Panc1 (cell line): ENCODE measurements around the gene NR1I3. TPM values are rescaled to one million over a fixed set of nuclear protein-coding genes. Genes with fewer than 3 reads are reported as not detected.

Experiments used
- ATAC-seq: fragments of 200-7000 bp; cut with Tn5 transposase; 2 replicates; pipeline ENCODE4 v1.9.1; 2020; ENCODE audit warnings: mild to moderate bottlenecking, moderate library complexity
- BruUV-seq: library from RNA; stranded (reverse); fragments of 400-500 nt; replicated peaks from 2 replicates; lab custom pipeline; 2021; lab: Mats Ljungman, UMichigan
- CTCF ChIA-PET: fragments of 300-600 bp; sonication (Branson Sonifier 250); formaldehyde crosslinking; loops from one replicate; lab custom pipeline; 2022; ENCODE audit warnings: antibody characterized with exemption; lab: Charles Lee
- POLR2A ChIA-PET: fragments of 300-600 bp; sonication (Branson Sonifier 250); formaldehyde crosslinking; loops from one replicate; lab custom pipeline; 2022; ENCODE audit warnings: antibody characterized with exemption; lab: Charles Lee
- DNase-seq: peaks from one replicate; pipeline ENCODE4 v3.0.0-alpha.2; 2010; ENCODE audit warnings: low read depth, low spot score
- H3K27ac ChIP-seq: 2 replicates; pipeline ENCODE4 v1.5.1; 2011; ENCODE audit warnings: mild to moderate bottlenecking, low read length, inconsistent platforms
- H3K27me3 ChIP-seq: fragments of 200-500 bp; sonication (Bioruptor generic); 2 replicates; pipeline ENCODE4 v1.6.0; 2014; ENCODE audit warnings: low read length, inconsistent platforms; ENCODE audit not compliant: control insufficient read depth, insufficient read depth
- H3K36me3 ChIP-seq: fragments of 200-500 bp; sonication (Bioruptor generic); 2 replicates; pipeline ENCODE4 v1.5.1; 2014; ENCODE audit warnings: inconsistent platforms, mild to moderate bottlenecking, low read length, moderate library complexity; ENCODE audit not compliant: control insufficient read depth, insufficient read depth
- H3K4me1 ChIP-seq: 2 replicates; pipeline ENCODE4 v1.5.1; 2011; ENCODE audit warnings: inconsistent platforms, mild to moderate bottlenecking, low read length, moderate library complexity; ENCODE audit not compliant: control insufficient read depth, insufficient read depth
- H3K4me3 ChIP-seq, 2 experiments: 2 replicates each; pipeline ENCODE4 v1.5.1; 2011 to 2012; ENCODE audit warnings: low read depth in 2 of 2, low read length in 2 of 2, mild to moderate bottlenecking in 2 of 2, inconsistent platforms in 1 of 2, moderate library complexity in 1 of 2
- H3K9me3 ChIP-seq: fragments of 200-500 bp; sonication (Bioruptor generic); 2 replicates; pipeline ENCODE4 v1.5.1; 2014; ENCODE audit warnings: low read depth, mild to moderate bottlenecking, inconsistent platforms, low read length, moderate library complexity; ENCODE audit not compliant: control insufficient read depth, insufficient read depth
- SIN3A ChIP-seq: IDR thresholded peaks from 2 replicates; pipeline ENCODE4 v1.6.1; 2012; ENCODE audit warnings: low read depth, mild to moderate bottlenecking, low read length, moderate library complexity, borderline replicate concordance; ENCODE audit not compliant: insufficient read depth
- TCF7L2 ChIP-seq: IDR thresholded peaks from 2 replicates; pipeline ENCODE4 v1.6.1; 2011; ENCODE audit warnings: mild to moderate bottlenecking, low read depth, low read length, inconsistent platforms
- in situ Hi-C: cut with HindIII; loops from 2 replicates; pipeline ENCODE4 v1.10.0; 2016; ENCODE audit warnings: low sequenced_read_pairs, low pct_unique_long_range_greater_than_20kb
- intact Hi-C: fragments of 100-400 bp; cut with micrococcal nuclease; formaldehyde crosslinking; loops from one replicate; pipeline ENCODE4 v1.10.0; 2022; ENCODE audit not compliant: unreplicated experiment
- microRNA-seq: library from miRNA; unstranded; fragments of <30 nt; microRNA quantifications from one replicate; pipeline ENCODE4 v1.1.0, GENCODE V29; 2020; ENCODE audit not compliant: unreplicated experiment
- total RNA-seq: library from RNA; stranded (reverse); gene quantifications from one replicate; pipeline ENCODE4 v1.2.1, GENCODE V29; 2021; ENCODE audit not compliant: unreplicated experiment
- TF ChIP-seq, protein P1 (sequence below), 2 experiments: IDR thresholded peaks; 2 replicates each; pipeline ENCODE4 v1.6.1; 2011 to 2012; ENCODE audit warnings: low read depth in 2 of 2, control low read depth in 1 of 2, low read length in 1 of 2, mild to moderate bottlenecking in 1 of 2, moderate library complexity in 1 of 2; ENCODE audit not compliant: insufficient read depth in 1 of 2

Gene NR1I3
- total RNA-seq, 1 experiment from 2014 or later: not detected

GRCh38 chr1:161179698-161180097 is 58.3 kb downstream of the NR1I3 start:
- no peak overlapping the region for H3K4me3 ChIP-seq
- peaks cover 3% of the 10 kb centered on the region; the same call in 1 of the 2 replicates for H3K36me3 ChIP-seq
- intact Hi-C loops (no loop called here), in situ Hi-C loops (no loop called here)
- DNase-seq: no peak
- no peaks in the 10 kb centered on the region for H3K27me3 ChIP-seq
- ATAC-seq: no peak
- no peaks in the 10 kb centered on the region for H3K9me3 ChIP-seq
- no TSS peak for BruUV-seq
- TF ChIP-seq, protein P1, sequence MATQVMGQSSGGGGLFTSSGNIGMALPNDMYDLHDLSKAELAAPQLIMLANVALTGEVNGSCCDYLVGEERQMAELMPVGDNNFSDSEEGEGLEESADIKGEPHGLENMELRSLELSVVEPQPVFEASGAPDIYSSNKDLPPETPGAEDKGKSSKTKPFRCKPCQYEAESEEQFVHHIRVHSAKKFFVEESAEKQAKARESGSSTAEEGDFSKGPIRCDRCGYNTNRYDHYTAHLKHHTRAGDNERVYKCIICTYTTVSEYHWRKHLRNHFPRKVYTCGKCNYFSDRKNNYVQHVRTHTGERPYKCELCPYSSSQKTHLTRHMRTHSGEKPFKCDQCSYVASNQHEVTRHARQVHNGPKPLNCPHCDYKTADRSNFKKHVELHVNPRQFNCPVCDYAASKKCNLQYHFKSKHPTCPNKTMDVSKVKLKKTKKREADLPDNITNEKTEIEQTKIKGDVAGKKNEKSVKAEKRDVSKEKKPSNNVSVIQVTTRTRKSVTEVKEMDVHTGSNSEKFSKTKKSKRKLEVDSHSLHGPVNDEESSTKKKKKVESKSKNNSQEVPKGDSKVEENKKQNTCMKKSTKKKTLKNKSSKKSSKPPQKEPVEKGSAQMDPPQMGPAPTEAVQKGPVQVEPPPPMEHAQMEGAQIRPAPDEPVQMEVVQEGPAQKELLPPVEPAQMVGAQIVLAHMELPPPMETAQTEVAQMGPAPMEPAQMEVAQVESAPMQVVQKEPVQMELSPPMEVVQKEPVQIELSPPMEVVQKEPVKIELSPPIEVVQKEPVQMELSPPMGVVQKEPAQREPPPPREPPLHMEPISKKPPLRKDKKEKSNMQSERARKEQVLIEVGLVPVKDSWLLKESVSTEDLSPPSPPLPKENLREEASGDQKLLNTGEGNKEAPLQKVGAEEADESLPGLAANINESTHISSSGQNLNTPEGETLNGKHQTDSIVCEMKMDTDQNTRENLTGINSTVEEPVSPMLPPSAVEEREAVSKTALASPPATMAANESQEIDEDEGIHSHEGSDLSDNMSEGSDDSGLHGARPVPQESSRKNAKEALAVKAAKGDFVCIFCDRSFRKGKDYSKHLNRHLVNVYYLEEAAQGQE (IDR thresholded peaks at IDR 0.05; ENCODE audit: insufficient read depth in 1 of 2, low read depth in 2 of 2, low read length in 1 of 2): no peak
- TF ChIP-seq TCF7L2: no peak
- TF ChIP-seq SIN3A: no peak
- H3K27ac ChIP-seq: no peak overlapping the region
- H3K4me1 ChIP-seq: peaks cover 10% of the 10 kb centered on the region
- CTCF ChIA-PET: interaction anchor here (0.7 kb wide), 1 partner anchor 46 kb away, joined by 11 read pairs; the partner anchor contains the start of gene TOMM40L
- POLR2A ChIA-PET: no interaction called here

Small RNA genes within 50 kb of the gene (microRNA-seq; reads per million reads assigned to microRNA genes)
- gene MIR5187: not detected

Other genes starting within 250 kb of the NR1I3 start
- gene F11R, start 217.1 kb downstream of the NR1I3 start, total RNA-seq: 63.0 TPM
- 20.1 TPM for gene TSTD1, start 199.2 kb downstream of the NR1I3 start, total RNA-seq
- gene USF1, start 192.2 kb downstream of the NR1I3 start, total RNA-seq: 57.7 TPM
- gene ARHGAP30, start 168.3 kb downstream of the NR1I3 start, total RNA-seq: 0.36 TPM
- not detected for gene NECTIN4, start 148.6 kb downstream of the NR1I3 start, total RNA-seq
- 7.6 TPM for gene KLHDC9, start 139.8 kb downstream of the NR1I3 start, total RNA-seq
- 98.6 TPM for gene PFDN2, start 120.2 kb downstream of the NR1I3 start, total RNA-seq
- 31.3 TPM for gene NIT1, start 120.1 kb downstream of the NR1I3 start, total RNA-seq
- 42.5 TPM for gene DEDD, start 105.5 kb downstream of the NR1I3 start, total RNA-seq
- 127 TPM for gene UFC1, start 84.2 kb downstream of the NR1I3 start, total RNA-seq
- 41.9 TPM for gene USP21, start 78.7 kb downstream of the NR1I3 start, total RNA-seq
- 20.6 TPM for gene PPOX, start 71.8 kb downstream of the NR1I3 start, total RNA-seq
- 28.6 TPM for gene B4GALT3, start 60.7 kb downstream of the NR1I3 start, total RNA-seq
- gene ADAMTS4, start 39.1 kb downstream of the NR1I3 start, total RNA-seq: 0.26 TPM
- 94.9 TPM for gene NDUFS2, start 35.8 kb downstream of the NR1I3 start, total RNA-seq
- gene FCER1G, start 22.9 kb downstream of the NR1I3 start, total RNA-seq: 0.77 TPM
- gene APOA2, start 14.6 kb downstream of the NR1I3 start, total RNA-seq: 1.4 TPM
- 9.2 TPM for gene TOMM40L, start 12.1 kb downstream of the NR1I3 start, total RNA-seq
- gene PCP4L1, start 20.5 kb upstream of the NR1I3 start, total RNA-seq: not detected
- gene MPZ, start 71.8 kb upstream of the NR1I3 start, total RNA-seq: not detected
- gene SDHC, start 76.2 kb upstream of the NR1I3 start, total RNA-seq: 221 TPM
- not detected for gene CFAP126, start 129.7 kb upstream of the NR1I3 start, total RNA-seq